SK-N-SH treated with all-trans-retinoic acid at 6 μM for 48 hours (cell line): ENCODE measurements around the gene PDCD4.

ENCODE experiments used
- ARNTL ChIP-seq: fragments of 450-650 bp; formaldehyde crosslinking; IDR thresholded peaks from 2 replicates; pipeline ENCODE4 v1.5.0; 2020; ENCODE audit warnings: low read depth, mild to moderate bottlenecking, moderate library complexity, borderline replicate concordance
- SNAI2 ChIP-seq: fragments of 250-450 bp; sonication (Bioruptor Pico); IDR thresholded peaks from 2 replicates; pipeline ENCODE4 v1.5.0; 2020; ENCODE audit warnings: mild to moderate bottlenecking, moderate library complexity
- ZFP30 ChIP-seq: fragments of 450-650 bp; formaldehyde crosslinking; IDR thresholded peaks from 2 replicates; pipeline ENCODE4 v1.5.0; 2022; ENCODE audit warnings: mild to moderate bottlenecking, moderate library complexity
- ZNF565 ChIP-seq: fragments of 450-650 bp; formaldehyde crosslinking; conservative IDR thresholded peaks from 2 replicates; pipeline ENCODE4 v1.5.0; 2020; ENCODE audit warnings: low read depth, mild to moderate bottlenecking, moderate library complexity
- ZNF8 ChIP-seq: fragments of 450-650 bp; formaldehyde crosslinking; IDR thresholded peaks from 2 replicates; pipeline ENCODE4 v1.5.0; 2020; ENCODE audit warnings: mild to moderate bottlenecking, moderate library complexity
- TF ChIP-seq, protein P1 (sequence below): fragments of 250-450 bp; sonication (Bioruptor Pico); IDR thresholded peaks from 2 replicates; pipeline ENCODE4 v1.8.0; 2020; ENCODE audit warnings: mild to moderate bottlenecking, moderate library complexity, borderline replicate concordance

- TF ChIP-seq SNAI2 (CRISPR knock-in tag) (no peak), ZNF8 (CRISPR knock-in tag) (no peak), ZFP30 (CRISPR knock-in tag) (no peak), ZNF565 (CRISPR knock-in tag) (no peak), ARNTL (no peak)
- TF ChIP-seq, protein P1, sequence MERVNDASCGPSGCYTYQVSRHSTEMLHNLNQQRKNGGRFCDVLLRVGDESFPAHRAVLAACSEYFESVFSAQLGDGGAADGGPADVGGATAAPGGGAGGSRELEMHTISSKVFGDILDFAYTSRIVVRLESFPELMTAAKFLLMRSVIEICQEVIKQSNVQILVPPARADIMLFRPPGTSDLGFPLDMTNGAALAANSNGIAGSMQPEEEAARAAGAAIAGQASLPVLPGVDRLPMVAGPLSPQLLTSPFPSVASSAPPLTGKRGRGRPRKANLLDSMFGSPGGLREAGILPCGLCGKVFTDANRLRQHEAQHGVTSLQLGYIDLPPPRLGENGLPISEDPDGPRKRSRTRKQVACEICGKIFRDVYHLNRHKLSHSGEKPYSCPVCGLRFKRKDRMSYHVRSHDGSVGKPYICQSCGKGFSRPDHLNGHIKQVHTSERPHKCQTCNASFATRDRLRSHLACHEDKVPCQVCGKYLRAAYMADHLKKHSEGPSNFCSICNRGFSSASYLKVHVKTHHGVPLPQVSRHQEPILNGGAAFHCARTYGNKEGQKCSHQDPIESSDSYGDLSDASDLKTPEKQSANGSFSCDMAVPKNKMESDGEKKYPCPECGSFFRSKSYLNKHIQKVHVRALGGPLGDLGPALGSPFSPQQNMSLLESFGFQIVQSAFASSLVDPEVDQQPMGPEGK (CRISPR knock-in tag), result no peak
Measured at GRCh38 chr10:110836706-110837105, 35.0 kb upstream of the PDCD4 start.
